BJ (cell line): ENCODE measurements around the gene ADPGK. TPM values are rescaled to one million over a fixed set of nuclear protein-coding genes. Genes with fewer than 3 reads are reported as not detected.

Experiments used
- CTCF ChIA-PET: fragments of 350-600 bp; formaldehyde crosslinking; extraction: SDS; loops from one replicate; lab custom pipeline; 2021; ENCODE audit warnings: antibody characterized with exemption, inconsistent platforms; lab: Yijun Ruan, JAX
- POLR2A ChIA-PET: fragments of 300-600 bp; sonication (Branson Sonifier 250); formaldehyde crosslinking; extraction: SDS; loops from one replicate; lab custom pipeline; 2021; ENCODE audit warnings: antibody characterized with exemption; lab: Charles Lee
- DNase-seq: peaks from one replicate; pipeline ENCODE4 v3.0.0-alpha.2; 2011; ENCODE audit warnings: low read depth
- H3K27me3 ChIP-seq: 2 replicates; pipeline ENCODE4 v1.6.0; 2011; ENCODE audit warnings: low read length; ENCODE audit not compliant: control insufficient read depth, insufficient read depth
- H3K36me3 ChIP-seq: 2 replicates; pipeline ENCODE4 v1.5.1; 2011; ENCODE audit warnings: low read length; ENCODE audit not compliant: control insufficient read depth, insufficient read depth
- H3K4me3 ChIP-seq: 2 replicates; pipeline ENCODE4 v1.5.1; 2011; ENCODE audit warnings: low read depth, mild to moderate bottlenecking, control low read depth, low read length
- polyA plus RNA-seq: library from polyadenylated mRNA; depleted of rRNA; stranded (reverse); fragments of >200 nt; gene quantifications from 2 replicates; pipeline ENCODE4 v1.2.3, GENCODE V29; 2011
- TF ChIP-seq, protein P1 (sequence below): IDR thresholded peaks from 2 replicates; pipeline ENCODE4 v1.5.1; 2011; ENCODE audit warnings: low read depth, mild to moderate bottlenecking, control low read depth, inconsistent platforms, low read length, moderate library complexity; ENCODE audit not compliant: insufficient read depth

ADPGK gene
- polyA plus RNA-seq, 1 experiment, result 67.6 TPM

DNA sequence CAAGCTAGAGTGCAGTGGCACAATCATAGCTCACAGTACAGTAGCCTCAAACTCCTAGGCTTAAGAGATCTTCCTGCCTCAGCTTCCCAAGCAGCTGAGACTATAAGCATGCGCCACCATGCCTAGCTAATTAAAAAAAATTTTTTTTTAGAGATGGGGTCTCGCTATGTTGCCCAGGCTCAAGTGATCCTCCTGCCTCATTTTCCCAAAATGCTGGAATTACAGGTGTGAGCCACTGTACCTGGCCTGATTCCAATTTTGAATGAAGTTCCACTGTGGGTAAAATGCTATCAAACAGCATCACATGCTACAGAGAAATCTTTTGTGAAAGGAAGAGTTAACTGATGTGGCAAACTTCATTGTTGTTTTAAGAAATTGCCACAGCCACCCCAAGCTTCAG, 17.5 kb downstream of the ADPGK start:
- Histone ChIP-seq H3K36me3 (peaks cover 8% of the 10 kb centered on the region), H3K27me3 (no peaks in the 10 kb centered on the region)
- POLR2A ChIA-PET, result no interaction called here

DNA sequence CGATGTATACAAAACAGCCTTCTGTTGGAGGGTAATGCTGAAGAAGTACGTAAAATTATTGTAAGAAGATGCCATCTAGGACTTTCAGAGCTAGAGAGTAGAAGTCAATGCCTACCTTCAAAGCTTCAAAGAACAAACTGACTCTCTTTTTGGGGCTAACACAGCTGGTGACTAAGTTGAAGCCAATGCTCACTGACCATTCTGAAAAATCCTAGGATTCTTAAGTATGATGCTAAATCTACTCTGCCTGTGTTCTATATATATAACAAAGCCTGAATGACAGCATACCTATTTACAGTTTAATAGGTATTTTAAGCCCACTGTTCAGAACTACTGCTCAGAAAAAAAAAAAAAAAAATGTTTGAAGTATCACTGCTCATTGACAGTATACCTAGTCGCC, 18.9 kb downstream of the ADPGK start:
- ChIA-PET CTCF (interaction anchor here (0.6 to 3.2 kb wide), 6 partner anchors 12 to 43 kb away, joined by 3 to 10 read pairs (median 3); no protein-coding TSS in a partner anchor), POLR2A (no interaction called here)
- Histone ChIP-seq H3K36me3 (peaks cover 10% of the 10 kb centered on the region), H3K27me3 (no peaks in the 10 kb centered on the region), H3K4me3 (no peak overlapping the region)
- TF ChIP-seq, protein P1, sequence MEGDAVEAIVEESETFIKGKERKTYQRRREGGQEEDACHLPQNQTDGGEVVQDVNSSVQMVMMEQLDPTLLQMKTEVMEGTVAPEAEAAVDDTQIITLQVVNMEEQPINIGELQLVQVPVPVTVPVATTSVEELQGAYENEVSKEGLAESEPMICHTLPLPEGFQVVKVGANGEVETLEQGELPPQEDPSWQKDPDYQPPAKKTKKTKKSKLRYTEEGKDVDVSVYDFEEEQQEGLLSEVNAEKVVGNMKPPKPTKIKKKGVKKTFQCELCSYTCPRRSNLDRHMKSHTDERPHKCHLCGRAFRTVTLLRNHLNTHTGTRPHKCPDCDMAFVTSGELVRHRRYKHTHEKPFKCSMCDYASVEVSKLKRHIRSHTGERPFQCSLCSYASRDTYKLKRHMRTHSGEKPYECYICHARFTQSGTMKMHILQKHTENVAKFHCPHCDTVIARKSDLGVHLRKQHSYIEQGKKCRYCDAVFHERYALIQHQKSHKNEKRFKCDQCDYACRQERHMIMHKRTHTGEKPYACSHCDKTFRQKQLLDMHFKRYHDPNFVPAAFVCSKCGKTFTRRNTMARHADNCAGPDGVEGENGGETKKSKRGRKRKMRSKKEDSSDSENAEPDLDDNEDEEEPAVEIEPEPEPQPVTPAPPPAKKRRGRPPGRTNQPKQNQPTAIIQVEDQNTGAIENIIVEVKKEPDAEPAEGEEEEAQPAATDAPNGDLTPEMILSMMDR, result no peak
- DNase-seq, result no peak

More for the DNA sequence above, 17.5 kb downstream of the ADPGK start:
- no peak for DNase-seq
- CTCF ChIA-PET, result interaction anchor here (3.2 kb wide), 1 partner anchor 44 kb away, joined by 10 read pairs; no protein-coding TSS in a partner anchor
- H3K4me3 ChIP-seq, result no peak overlapping the region
- TF ChIP-seq, protein P1, result no peak

DNA sequence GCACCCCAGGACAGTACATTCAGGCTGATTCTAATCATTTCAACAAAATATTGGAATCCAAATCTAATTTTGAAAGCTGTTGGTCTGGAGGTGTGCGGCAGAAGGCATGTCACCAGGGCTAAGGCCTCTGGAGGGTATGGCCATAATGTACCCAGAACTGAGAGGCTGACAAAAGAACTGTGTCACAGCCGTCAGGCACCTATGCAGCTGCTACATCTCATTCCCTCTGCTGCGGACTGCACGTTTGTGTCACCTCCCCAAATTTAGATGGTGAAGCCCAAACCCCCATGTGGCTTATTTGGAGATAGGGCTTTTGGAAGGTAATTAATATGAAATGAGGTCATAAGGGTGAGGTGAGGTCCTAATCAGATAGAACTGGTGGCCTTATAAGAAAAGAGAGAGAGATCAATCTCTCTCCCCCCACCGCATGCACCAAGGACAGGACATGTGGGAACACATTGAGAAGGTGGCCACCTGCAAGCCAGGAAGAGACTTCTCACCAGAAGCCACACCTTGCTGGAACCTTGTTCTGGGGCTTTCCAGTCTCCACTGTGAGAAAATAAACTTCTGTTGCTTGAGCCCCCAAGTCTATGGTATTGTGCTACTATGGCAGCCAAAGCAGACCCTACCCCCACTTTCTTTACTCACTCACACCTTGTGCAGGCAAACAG, 22.8 kb downstream of the ADPGK start:
- POLR2A ChIA-PET, result no interaction called here
- no peak for DNase-seq
- CTCF ChIA-PET, result interaction anchor here (0.8 to 2.1 kb wide), 2 partner anchors 8 to 38 kb away, joined by 3 to 5 read pairs; no protein-coding TSS in a partner anchor
- TF ChIP-seq, protein P1, result no peak
- Histone ChIP-seq H3K27me3 (no peaks in the 10 kb centered on the region), H3K4me3 (no peak overlapping the region), H3K36me3 (peaks cover 6% of the 10 kb centered on the region)

DNA sequence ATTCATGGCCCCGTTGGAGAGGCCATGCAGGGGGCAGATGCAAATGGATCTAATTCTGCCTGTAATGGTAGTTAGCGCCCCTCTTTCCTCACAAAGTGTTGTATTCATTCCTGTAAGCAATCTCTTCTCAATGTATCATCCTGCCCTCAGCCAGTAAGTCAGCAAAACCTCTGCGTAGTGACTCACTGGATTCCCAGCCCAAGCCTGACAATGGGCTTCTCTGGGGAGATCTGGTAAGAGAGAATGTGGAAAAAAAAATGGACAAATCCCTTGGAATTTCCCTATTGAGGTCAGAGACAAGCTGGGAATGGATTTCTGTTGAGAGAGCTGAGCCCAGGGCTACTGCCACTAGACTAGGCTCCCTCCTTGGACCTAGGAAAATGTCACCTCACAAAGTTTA, 25.4 kb downstream of the ADPGK start:
- no peak overlapping the region for H3K4me3 ChIP-seq
- no peaks in the 10 kb centered on the region for H3K27me3 ChIP-seq
- peak; percentile 65 for DNase-seq
- POLR2A ChIA-PET, result no interaction called here
- CTCF ChIA-PET, result interaction anchor here (1.4 to 1.7 kb wide), 2 partner anchors 15 to 36 kb away, joined by 4 read pairs; no protein-coding TSS in a partner anchor
- TF ChIP-seq, protein P1, result no peak
- H3K36me3 ChIP-seq, result peaks cover 10% of the 10 kb centered on the region

DNA sequence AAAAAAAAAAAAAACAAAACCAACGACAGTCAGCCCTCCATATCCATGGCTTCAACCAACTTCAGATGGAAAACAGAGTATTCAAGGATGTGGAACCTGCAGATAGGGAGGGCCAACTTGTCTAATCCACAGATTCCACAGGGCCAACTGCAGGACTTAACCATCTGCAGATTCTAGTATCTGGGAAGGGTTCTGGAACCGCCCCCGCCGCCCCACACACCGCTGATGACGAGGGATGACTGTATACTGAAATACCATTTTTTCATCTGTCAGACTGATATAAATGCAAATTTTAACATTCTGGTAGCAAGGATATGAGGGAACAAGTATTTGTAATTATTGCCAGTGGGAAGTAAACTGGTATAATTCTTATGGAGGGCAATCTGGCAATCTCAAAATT, 29.5 kb downstream of the ADPGK start:
- ChIA-PET CTCF (interaction anchor here (1.5 kb wide), 1 partner anchor 10 kb away, joined by 4 read pairs; no protein-coding TSS in a partner anchor), POLR2A (no interaction called here)
- Histone ChIP-seq H3K27me3 (no peaks in the 10 kb centered on the region), H3K4me3 (no peak overlapping the region), H3K36me3 (peaks cover 15% of the 10 kb centered on the region)
- TF ChIP-seq, protein P1, result no peak
- no peak for DNase-seq
